Smooth muscle cell of the brain vasculature (primary cell): ENCODE data around the gene UBE2E2.

Experiments used
- DNase-seq: peaks from one replicate; pipeline ENCODE4 v3.0.0-alpha.2; 2012; ENCODE audit warnings: low read depth, low spot score

Gene UBE2E2

GRCh38 chr3:23619705-23620637 is 416.8 kb downstream of the UBE2E2 start:
- DNase-seq: no peak

- no peak for DNase-seq
Observed at GRCh38 chr3:23620638-23621015, 417.5 kb downstream of the UBE2E2 start.

GRCh38 chr3:23623844-23624243 is 420.7 kb downstream of the UBE2E2 start:
- no peak for DNase-seq

DNA sequence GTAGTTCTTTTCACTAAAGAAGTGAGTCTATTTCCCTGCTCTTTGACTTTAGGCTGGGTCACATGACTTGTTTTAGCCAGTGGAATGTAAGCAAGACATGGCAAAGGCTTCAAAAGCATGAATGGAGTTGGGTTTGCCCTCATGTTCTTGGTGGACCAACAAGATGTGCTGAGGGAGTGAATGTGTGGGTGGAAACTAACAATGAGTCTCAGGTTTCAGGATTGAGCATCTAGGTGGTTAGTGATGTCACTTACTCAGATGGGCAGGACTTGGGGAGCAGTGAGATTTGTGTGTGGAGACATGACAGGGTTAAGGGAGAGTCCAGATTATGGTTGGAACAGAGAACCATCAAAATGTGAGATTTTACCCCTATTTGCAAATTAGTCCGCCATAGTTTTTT is 421.2 kb downstream of the UBE2E2 start:
- DNase-seq: no peak

DNA sequence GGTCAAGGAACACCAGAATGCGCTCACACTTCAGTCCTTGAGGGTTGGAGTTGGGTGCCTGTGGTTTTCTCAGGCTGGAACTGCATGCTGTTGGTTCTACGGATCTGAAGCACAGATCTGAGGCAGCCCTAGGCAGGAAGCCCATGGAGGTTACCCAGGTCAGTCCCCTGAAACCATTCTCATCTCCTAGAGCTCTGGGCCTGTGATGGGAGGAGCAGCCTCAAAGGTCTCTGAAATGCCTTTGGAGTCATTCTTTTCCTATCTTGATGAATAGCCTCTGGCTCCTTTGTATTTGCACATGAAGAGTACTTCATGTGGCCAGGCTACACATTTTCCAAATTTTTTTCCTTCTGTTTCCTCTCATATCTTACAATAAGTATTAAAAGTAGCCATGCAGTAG is 423.3 kb downstream of the UBE2E2 start:
- no peak for DNase-seq

- DNase-seq: no peak
Observed at GRCh38 chr3:23629181-23629894, 426.2 kb downstream of the UBE2E2 start.

DNA sequence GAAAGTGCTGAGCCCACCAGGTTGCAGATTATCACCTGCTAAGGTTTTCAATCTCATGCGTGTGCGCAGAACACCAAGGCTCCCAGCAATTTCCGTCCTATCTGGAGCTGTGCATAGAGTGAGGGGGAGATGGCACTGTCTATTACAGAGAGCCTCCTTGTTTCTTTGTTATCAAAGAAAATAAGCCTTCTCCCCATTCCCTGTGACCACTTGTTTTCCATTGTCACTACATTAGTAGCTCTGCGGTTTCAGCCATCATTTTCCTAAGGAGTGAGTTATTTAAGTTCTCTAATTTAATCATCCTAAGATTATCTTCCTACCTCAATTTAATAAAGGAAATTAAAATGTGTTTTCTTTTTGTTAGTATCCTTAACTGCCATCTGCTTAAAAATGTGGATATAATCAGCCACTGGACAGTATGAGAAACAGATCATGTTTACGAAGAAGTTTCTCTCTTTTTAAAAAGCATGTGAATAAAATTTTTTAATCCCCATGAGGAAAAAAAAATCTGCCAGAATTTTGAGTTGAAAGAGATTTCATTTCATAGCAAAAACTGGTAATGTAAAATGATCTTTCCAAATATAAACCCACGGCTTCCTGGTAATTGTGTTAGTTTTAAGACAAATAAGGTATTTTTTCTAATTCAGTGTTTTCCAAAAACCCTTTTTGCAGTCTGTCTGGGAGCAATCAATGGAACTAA is 430.3 kb downstream of the UBE2E2 start:
- DNase-seq: no peak

- no peak for DNase-seq
Observed at GRCh38 chr3:23637339-23637738, 434.2 kb downstream of the UBE2E2 start.

GRCh38 chr3:23640471-23641146 is 437.5 kb downstream of the UBE2E2 start:
- DNase-seq: no peak
